CD4-positive, alpha-beta T cell treated with Interferon gamma for 1 hour (primary cell): Measurements from ENCODE around the gene MTHFD1L.
"Not testable (repeated sequence)": the region's sequence is repeated elsewhere in the genome, so short reads cannot be mapped to it uniquely, and the experiment has no call there.

Source experiments
- DNase-seq: peaks from one replicate; pipeline ENCODE4 v3.0.0-alpha.2; 2020

The MTHFD1L gene

GRCh38 chr6:151075527-151075926, 210.0 kb downstream of the MTHFD1L start:
- no peak for DNase-seq

- no peak for DNase-seq
Measured at GRCh38 chr6:151075930-151076555, 210.5 kb downstream of the MTHFD1L start.

- DNase-seq: no peak
Measured at GRCh38 chr6:151078655-151079054, 213.2 kb downstream of the MTHFD1L start.

GRCh38 chr6:151081656-151082055, 216.2 kb downstream of the MTHFD1L start:
- no peak for DNase-seq

GRCh38 chr6:151082079-151082478, 216.6 kb downstream of the MTHFD1L start:
- no peak for DNase-seq

GRCh38 chr6:151084275-151084674, 218.8 kb downstream of the MTHFD1L start:
- no peak for DNase-seq

- not testable (repeated sequence) for DNase-seq
Measured at GRCh38 chr6:151087055-151087454, 221.6 kb downstream of the MTHFD1L start.

GRCh38 chr6:151087861-151088598, 222.5 kb downstream of the MTHFD1L start:
- DNase-seq: no peak

- no peak for DNase-seq
Measured at GRCh38 chr6:151088599-151088935, 223.1 kb downstream of the MTHFD1L start.

GRCh38 chr6:151088963-151089362, 223.5 kb downstream of the MTHFD1L start:
- no peak for DNase-seq

- no peak for DNase-seq
Measured at GRCh38 chr6:151089978-151090377, 224.5 kb downstream of the MTHFD1L start.

GRCh38 chr6:151091571-151091970, 226.1 kb downstream of the MTHFD1L start:
- no peak for DNase-seq

GRCh38 chr6:151092591-151092990, 227.1 kb downstream of the MTHFD1L start:
- no peak for DNase-seq

GRCh38 chr6:151093706-151094105, 228.2 kb downstream of the MTHFD1L start:
- no peak for DNase-seq

- DNase-seq: no peak
Measured at GRCh38 chr6:151095538-151096254, 230.2 kb downstream of the MTHFD1L start.

- no peak for DNase-seq
Measured at GRCh38 chr6:151096255-151096612, 230.7 kb downstream of the MTHFD1L start.

- no peak for DNase-seq
Measured at GRCh38 chr6:151096691-151097606, 231.4 kb downstream of the MTHFD1L start.

- DNase-seq: no peak
Measured at GRCh38 chr6:151098166-151098565, 232.7 kb downstream of the MTHFD1L start.

- DNase-seq: no peak
Measured at GRCh38 chr6:151100326-151100725, 234.8 kb downstream of the MTHFD1L start.

GRCh38 chr6:151101161-151101815, 235.8 kb downstream of the MTHFD1L start:
- no peak for DNase-seq

GRCh38 chr6:151101816-151102694, 236.6 kb downstream of the MTHFD1L start:
- no peak for DNase-seq
